HL-60 (cell line): ENCODE measurements around the gene KLHL7.

Source experiments
- GABPA ChIP-seq: IDR thresholded peaks from 2 replicates; pipeline ENCODE4 v1.6.1; 2012; ENCODE audit warnings: low read depth
- POLR2AphosphoS5 ChIP-seq: IDR thresholded peaks from 2 replicates; pipeline ENCODE4 v1.6.1; 2012; ENCODE audit warnings: low read depth
- TF ChIP-seq, protein P1 (sequence below): IDR thresholded peaks from one replicate; pipeline ENCODE4 v1.5.1; 2011; ENCODE audit warnings: low read length, control low read depth, inconsistent platforms; ENCODE audit not compliant: insufficient read depth
- TF ChIP-seq, protein P2 (sequence below): IDR thresholded peaks from 2 replicates; pipeline ENCODE4 v1.6.1; 2012; ENCODE audit warnings: low read depth; ENCODE audit not compliant: insufficient replicate concordance

DNA sequence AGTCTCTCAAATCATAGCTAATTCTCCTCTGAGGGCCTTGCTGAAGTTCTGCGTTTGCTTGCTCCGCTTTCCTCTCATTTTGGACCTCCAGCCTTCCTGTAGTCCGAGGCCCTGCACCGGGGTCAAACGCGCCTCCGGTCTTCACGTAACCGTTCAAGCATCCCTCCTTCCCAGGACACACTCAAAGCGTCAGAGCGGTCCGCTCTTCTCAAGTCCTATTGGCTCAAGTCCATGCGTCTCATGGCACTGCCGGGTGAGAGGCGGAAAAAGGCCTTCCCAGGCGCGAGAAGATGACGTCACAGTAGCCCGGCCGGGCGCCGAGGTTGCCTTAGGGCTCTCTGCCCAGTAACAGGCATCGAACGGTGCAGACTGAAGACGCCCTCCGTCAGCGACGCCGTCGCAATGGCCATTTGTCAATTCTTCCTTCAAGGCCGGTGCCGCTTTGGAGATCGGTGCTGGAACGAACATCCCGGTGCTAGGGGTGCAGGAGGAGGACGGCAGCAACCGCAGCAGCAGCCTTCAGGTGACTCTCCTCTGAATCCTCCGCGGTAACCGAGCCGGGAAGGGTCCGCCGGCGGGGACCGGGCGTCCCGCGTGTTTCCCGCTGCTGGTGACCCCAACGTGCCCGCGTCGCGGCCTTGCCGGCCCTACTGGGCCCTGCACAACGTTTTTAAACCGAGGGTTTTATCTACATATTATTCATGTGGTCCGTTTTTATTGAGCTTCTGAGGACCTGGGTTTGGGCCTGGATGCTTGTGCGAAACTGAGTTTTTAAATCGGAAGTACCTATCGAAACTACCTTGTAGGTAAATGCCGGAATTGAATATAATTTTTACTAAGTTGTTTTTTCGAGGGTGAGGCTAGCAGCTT is 76.3 kb downstream of the KLHL7 start, which contains the start of gene NUP42:
- TF ChIP-seq, protein P1, sequence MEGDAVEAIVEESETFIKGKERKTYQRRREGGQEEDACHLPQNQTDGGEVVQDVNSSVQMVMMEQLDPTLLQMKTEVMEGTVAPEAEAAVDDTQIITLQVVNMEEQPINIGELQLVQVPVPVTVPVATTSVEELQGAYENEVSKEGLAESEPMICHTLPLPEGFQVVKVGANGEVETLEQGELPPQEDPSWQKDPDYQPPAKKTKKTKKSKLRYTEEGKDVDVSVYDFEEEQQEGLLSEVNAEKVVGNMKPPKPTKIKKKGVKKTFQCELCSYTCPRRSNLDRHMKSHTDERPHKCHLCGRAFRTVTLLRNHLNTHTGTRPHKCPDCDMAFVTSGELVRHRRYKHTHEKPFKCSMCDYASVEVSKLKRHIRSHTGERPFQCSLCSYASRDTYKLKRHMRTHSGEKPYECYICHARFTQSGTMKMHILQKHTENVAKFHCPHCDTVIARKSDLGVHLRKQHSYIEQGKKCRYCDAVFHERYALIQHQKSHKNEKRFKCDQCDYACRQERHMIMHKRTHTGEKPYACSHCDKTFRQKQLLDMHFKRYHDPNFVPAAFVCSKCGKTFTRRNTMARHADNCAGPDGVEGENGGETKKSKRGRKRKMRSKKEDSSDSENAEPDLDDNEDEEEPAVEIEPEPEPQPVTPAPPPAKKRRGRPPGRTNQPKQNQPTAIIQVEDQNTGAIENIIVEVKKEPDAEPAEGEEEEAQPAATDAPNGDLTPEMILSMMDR: no peak
- TF ChIP-seq, protein P2, sequence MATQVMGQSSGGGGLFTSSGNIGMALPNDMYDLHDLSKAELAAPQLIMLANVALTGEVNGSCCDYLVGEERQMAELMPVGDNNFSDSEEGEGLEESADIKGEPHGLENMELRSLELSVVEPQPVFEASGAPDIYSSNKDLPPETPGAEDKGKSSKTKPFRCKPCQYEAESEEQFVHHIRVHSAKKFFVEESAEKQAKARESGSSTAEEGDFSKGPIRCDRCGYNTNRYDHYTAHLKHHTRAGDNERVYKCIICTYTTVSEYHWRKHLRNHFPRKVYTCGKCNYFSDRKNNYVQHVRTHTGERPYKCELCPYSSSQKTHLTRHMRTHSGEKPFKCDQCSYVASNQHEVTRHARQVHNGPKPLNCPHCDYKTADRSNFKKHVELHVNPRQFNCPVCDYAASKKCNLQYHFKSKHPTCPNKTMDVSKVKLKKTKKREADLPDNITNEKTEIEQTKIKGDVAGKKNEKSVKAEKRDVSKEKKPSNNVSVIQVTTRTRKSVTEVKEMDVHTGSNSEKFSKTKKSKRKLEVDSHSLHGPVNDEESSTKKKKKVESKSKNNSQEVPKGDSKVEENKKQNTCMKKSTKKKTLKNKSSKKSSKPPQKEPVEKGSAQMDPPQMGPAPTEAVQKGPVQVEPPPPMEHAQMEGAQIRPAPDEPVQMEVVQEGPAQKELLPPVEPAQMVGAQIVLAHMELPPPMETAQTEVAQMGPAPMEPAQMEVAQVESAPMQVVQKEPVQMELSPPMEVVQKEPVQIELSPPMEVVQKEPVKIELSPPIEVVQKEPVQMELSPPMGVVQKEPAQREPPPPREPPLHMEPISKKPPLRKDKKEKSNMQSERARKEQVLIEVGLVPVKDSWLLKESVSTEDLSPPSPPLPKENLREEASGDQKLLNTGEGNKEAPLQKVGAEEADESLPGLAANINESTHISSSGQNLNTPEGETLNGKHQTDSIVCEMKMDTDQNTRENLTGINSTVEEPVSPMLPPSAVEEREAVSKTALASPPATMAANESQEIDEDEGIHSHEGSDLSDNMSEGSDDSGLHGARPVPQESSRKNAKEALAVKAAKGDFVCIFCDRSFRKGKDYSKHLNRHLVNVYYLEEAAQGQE: no peak
- TF ChIP-seq GABPA (no peak), POLR2AphosphoS5 (peak; percentile 97)
